Measurements from ENCODE around the gene DENND5B.
"Not testable (repeated sequence)": the region's sequence is repeated elsewhere in the genome, so short reads cannot be mapped to it uniquely, and the experiment has no call there.

The DENND5B gene

DNA sequence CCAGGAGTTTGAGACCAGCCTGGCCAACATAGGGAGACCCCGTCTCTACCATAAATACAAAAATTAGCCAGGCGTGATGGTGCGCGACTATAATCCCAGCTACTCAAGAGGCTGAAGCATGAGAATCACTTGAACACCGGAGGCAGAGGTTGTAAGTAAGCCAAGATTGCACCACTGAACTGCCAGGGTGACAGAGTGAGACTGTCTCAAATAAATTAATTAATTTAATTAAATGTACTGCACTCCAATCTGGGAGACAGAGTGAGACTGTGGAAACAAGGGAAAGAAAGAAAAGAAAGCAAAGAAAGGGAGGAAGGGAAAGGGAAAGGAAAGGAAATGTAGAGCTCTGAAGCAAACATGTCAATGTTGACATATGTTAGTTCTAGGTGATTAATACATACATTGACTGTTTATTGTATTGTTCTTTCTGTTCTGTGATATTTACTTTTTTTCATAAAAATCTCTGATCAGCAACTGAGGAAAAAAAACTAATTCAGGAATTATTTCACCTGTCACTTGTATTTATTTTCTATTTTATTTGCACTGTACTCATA, 99.6 kb downstream of the DENND5B start:
- H3K4me3 Mint-ChIP-seq = no peak overlapping the region
- H3K9me3 Mint-ChIP-seq = no peaks in the 10 kb centered on the region
- H3K27ac Mint-ChIP-seq = no peak overlapping the region
- H3K36me3 Mint-ChIP-seq (ENCODE audit: low read depth) = no peaks in the 10 kb centered on the region
- H3K4me1 Mint-ChIP-seq = peaks cover 6% of the 10 kb centered on the region
- DNase-seq (no peak), ATAC-seq (no peak)
- peaks cover 2% of the 10 kb centered on the region for H3K27me3 Mint-ChIP-seq

- DNase-seq (no peak), ATAC-seq (no peak)
- Mint-ChIP-seq H3K27me3 (peaks cover 2% of the 10 kb centered on the region), H3K9me3 (no peaks in the 10 kb centered on the region), H3K4me1 (peaks cover 6% of the 10 kb centered on the region), H3K36me3 (ENCODE audit: low read depth) (no peaks in the 10 kb centered on the region), H3K4me3 (no peak overlapping the region), H3K27ac (no peak overlapping the region)
Measured at GRCh38 chr12:31488737-31489338, 102.1 kb downstream of the DENND5B start.

- no peaks in the 10 kb centered on the region for H3K36me3 Mint-ChIP-seq (ENCODE audit: low read depth)
- no peak overlapping the region for H3K27ac Mint-ChIP-seq
- no peaks in the 10 kb centered on the region for H3K27me3 Mint-ChIP-seq
- DNase-seq (no peak), ATAC-seq (no peak)
- H3K4me1 Mint-ChIP-seq = no peaks in the 10 kb centered on the region
- no peak overlapping the region for H3K4me3 Mint-ChIP-seq
- H3K9me3 Mint-ChIP-seq = no peaks in the 10 kb centered on the region
Measured at GRCh38 chr12:31485571-31485970, 105.4 kb downstream of the DENND5B start.

- no peak overlapping the region for H3K27ac Mint-ChIP-seq
- no peak overlapping the region for H3K4me3 Mint-ChIP-seq
- H3K9me3 Mint-ChIP-seq = no peaks in the 10 kb centered on the region
- H3K4me1 Mint-ChIP-seq = no peaks in the 10 kb centered on the region
- ATAC-seq (no peak), DNase-seq (no peak)
- H3K36me3 Mint-ChIP-seq (ENCODE audit: low read depth) = no peaks in the 10 kb centered on the region
- H3K27me3 Mint-ChIP-seq = no peaks in the 10 kb centered on the region
Measured at GRCh38 chr12:31482816-31483215, 108.1 kb downstream of the DENND5B start.

- DNase-seq (no peak), ATAC-seq (no peak)
- H3K4me3 Mint-ChIP-seq = no peak overlapping the region
- peaks cover 1% of the 10 kb centered on the region for H3K27me3 Mint-ChIP-seq
- H3K36me3 Mint-ChIP-seq (ENCODE audit: low read depth) = no peaks in the 10 kb centered on the region
- no peaks in the 10 kb centered on the region for H3K9me3 Mint-ChIP-seq
- H3K27ac Mint-ChIP-seq = no peak overlapping the region
- peaks cover 2% of the 10 kb centered on the region for H3K4me1 Mint-ChIP-seq
Measured at GRCh38 chr12:31481415-31481814, 109.5 kb downstream of the DENND5B start.

- Mint-ChIP-seq H3K9me3 (no peaks in the 10 kb centered on the region), H3K27ac (no peak overlapping the region), H3K4me1 (peaks cover 3% of the 10 kb centered on the region), H3K36me3 (ENCODE audit: low read depth) (no peaks in the 10 kb centered on the region), H3K27me3 (peaks cover 3% of the 10 kb centered on the region), H3K4me3 (no peak overlapping the region)
- no peak for ATAC-seq
- DNase-seq = no peak
Measured at GRCh38 chr12:31479516-31480210, 111.3 kb downstream of the DENND5B start.

- peaks cover 3% of the 10 kb centered on the region for H3K27me3 Mint-ChIP-seq
- no peak for DNase-seq
- H3K4me3 Mint-ChIP-seq = no peak overlapping the region
- peaks cover 3% of the 10 kb centered on the region for H3K4me1 Mint-ChIP-seq
- H3K27ac Mint-ChIP-seq = no peak overlapping the region
- ATAC-seq = no peak
- no peaks in the 10 kb centered on the region for H3K9me3 Mint-ChIP-seq
- no peaks in the 10 kb centered on the region for H3K36me3 Mint-ChIP-seq (ENCODE audit: low read depth)
Measured at GRCh38 chr12:31478898-31479297, 112.0 kb downstream of the DENND5B start.

DNA sequence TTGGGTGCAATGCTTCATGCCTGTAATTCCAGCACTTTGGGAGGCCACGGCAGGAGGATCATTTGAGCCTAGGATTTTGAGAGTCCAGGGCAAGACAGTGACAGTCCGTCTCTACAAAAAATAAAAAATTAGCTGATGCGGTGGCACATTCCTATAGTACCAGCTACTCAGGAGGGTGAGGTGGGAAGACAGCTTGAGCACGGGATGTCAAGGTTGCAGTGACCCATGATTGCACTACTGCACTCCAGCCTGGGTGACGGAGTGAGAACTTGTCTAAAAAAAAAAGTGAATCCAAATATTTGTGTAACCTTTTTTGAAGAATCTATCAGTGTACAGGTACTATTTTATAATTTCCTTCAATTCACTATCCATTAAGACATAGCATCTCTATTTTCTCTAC, 112.5 kb downstream of the DENND5B start:
- no peak overlapping the region for H3K27ac Mint-ChIP-seq
- no peaks in the 10 kb centered on the region for H3K36me3 Mint-ChIP-seq (ENCODE audit: low read depth)
- H3K4me1 Mint-ChIP-seq = peaks cover 3% of the 10 kb centered on the region
- no peaks in the 10 kb centered on the region for H3K9me3 Mint-ChIP-seq
- peaks cover 3% of the 10 kb centered on the region for H3K27me3 Mint-ChIP-seq
- no peak overlapping the region for H3K4me3 Mint-ChIP-seq
- no peak for DNase-seq
- ATAC-seq = no peak

DNA sequence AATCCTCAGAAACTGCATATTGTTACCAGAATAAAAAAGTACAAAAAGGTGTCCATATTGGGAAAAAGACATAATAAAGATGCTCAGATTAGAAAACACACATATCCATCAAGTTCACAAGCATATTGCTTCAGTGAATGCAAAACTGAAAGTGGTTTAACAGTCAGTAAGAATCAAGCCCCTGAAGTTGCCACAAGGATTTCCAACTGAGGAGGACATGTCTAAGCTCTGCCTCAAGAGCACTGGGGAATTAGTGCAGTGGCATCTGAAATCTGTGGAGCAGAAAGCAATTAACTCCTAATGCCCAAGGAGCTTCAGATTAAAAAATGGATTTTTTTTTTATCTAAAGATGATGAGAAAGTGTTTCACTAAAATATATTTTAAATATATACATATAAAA, 113.2 kb downstream of the DENND5B start:
- H3K4me1 Mint-ChIP-seq = peaks cover 3% of the 10 kb centered on the region

DNA sequence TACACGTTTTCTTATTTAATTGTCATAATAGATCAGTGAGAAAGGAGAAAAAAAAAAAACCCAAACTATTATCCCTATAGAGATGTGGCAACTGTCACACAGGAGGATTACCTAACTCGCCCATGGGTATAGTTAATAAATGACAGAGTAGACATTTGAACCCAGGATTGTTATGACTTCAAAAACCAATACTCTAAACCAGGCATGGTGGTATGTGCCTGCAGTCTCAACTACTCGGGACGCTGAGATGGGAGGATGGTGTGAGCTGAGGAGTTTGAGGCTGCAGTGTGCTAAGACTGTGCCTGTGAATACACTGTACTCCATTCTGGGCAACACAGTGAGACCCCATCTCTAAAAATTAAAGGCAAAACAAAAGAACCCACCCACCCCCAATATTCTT, 114.5 kb downstream of the DENND5B start:
- no peak for ATAC-seq

More for the DNA sequence above, 113.2 kb downstream of the DENND5B start:
- no peak overlapping the region for H3K4me3 Mint-ChIP-seq
- DNase-seq (no peak), ATAC-seq (no peak)
- no peaks in the 10 kb centered on the region for H3K9me3 Mint-ChIP-seq
- H3K27me3 Mint-ChIP-seq = peaks cover 3% of the 10 kb centered on the region
- H3K36me3 Mint-ChIP-seq (ENCODE audit: low read depth) = no peaks in the 10 kb centered on the region
- no peak overlapping the region for H3K27ac Mint-ChIP-seq

GRCh38 chr12:31475610-31476009, 115.3 kb downstream of the DENND5B start:
- DNase-seq; H3K4me1 Mint-ChIP-seq; H3K9me3 Mint-ChIP-seq; H3K4me3 Mint-ChIP-seq; H3K27ac Mint-ChIP-seq; H3K27me3 Mint-ChIP-seq; H3K36me3 Mint-ChIP-seq (ENCODE audit: low read depth); ATAC-seq: not testable (repeated sequence)

More for the DNA sequence above, 114.5 kb downstream of the DENND5B start:
- Mint-ChIP-seq H3K36me3 (ENCODE audit: low read depth) (no peaks in the 10 kb centered on the region), H3K9me3 (no peaks in the 10 kb centered on the region), H3K27ac (no peak overlapping the region), H3K4me3 (no peak overlapping the region), H3K4me1 (peaks cover 3% of the 10 kb centered on the region), H3K27me3 (peaks cover 3% of the 10 kb centered on the region)
- no peak for DNase-seq

- H3K9me3 Mint-ChIP-seq = no peaks in the 10 kb centered on the region
Measured at GRCh38 chr12:31474751-31475150, 116.2 kb downstream of the DENND5B start.

DNA sequence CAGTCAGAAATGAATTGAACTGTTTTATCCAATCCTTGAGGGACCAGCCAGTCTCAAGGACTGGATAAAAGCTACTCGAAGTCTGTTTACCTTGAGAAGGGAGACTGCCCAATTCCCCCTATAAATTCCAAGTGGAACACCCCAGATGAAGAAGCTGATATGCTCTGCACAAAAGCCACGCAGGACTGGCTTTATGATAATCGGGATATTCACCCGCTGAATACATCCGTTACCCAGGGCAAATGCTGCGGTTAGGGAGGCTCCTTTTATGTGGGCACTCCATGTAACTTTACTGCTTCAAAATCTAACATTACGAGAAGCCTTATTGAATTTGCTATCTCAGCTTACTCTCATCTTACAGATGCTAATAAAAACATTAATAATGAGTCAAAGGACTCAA, 119.1 kb downstream of the DENND5B start:
- ATAC-seq (no peak), DNase-seq (no peak)
- Mint-ChIP-seq H3K4me3 (no peak overlapping the region), H3K9me3 (no peaks in the 10 kb centered on the region), H3K4me1 (peaks cover 3% of the 10 kb centered on the region), H3K27ac (no peak overlapping the region), H3K36me3 (ENCODE audit: low read depth) (no peaks in the 10 kb centered on the region), H3K27me3 (peaks cover 3% of the 10 kb centered on the region)

More at GRCh38 chr12:31474751-31475150, 116.2 kb downstream of the DENND5B start:
- H3K36me3 Mint-ChIP-seq (ENCODE audit: low read depth) = no peaks in the 10 kb centered on the region
- DNase-seq = no peak
- H3K4me3 Mint-ChIP-seq = no peak overlapping the region
- peaks cover 3% of the 10 kb centered on the region for H3K4me1 Mint-ChIP-seq
- no peak for ATAC-seq
- H3K27me3 Mint-ChIP-seq = peaks cover 3% of the 10 kb centered on the region
- H3K27ac Mint-ChIP-seq = no peak overlapping the region

GRCh38 chr12:31471051-31471450, 119.9 kb downstream of the DENND5B start:
- Mint-ChIP-seq H3K27ac (no peak overlapping the region), H3K4me1 (no peaks in the 10 kb centered on the region), H3K36me3 (ENCODE audit: low read depth) (no peaks in the 10 kb centered on the region), H3K9me3 (no peaks in the 10 kb centered on the region), H3K27me3 (no peaks in the 10 kb centered on the region), H3K4me3 (no peak overlapping the region)
- no peak for ATAC-seq
- no peak for DNase-seq

DNA sequence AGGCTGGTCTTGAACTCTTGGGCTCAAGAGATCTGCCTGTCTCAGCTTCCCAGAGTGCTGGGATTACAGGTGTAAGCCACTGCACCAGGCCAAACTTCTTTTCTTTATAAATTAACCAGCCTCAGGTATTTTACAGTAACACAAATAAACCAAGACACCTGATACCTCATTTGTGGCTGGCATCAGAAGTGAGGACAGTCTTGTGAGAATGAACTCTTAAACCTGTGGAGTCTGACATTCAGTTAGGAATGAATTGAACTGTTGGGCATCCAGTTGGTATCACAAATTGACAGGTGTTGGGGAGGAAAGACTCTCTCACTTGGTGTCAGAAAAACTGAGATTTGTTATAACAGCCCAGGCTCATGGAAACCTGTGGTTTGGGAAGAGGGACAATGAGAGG, 120.5 kb downstream of the DENND5B start:
- DNase-seq (no peak), ATAC-seq (no peak)
- Mint-ChIP-seq H3K36me3 (ENCODE audit: low read depth) (no peaks in the 10 kb centered on the region), H3K27me3 (no peaks in the 10 kb centered on the region), H3K4me1 (no peaks in the 10 kb centered on the region), H3K27ac (no peak overlapping the region), H3K4me3 (no peak overlapping the region), H3K9me3 (no peaks in the 10 kb centered on the region)
